ENCODE data around the gene NFIB. TPM values are rescaled to one million over a fixed set of nuclear protein-coding genes. Genes with fewer than 3 reads are reported as not detected.

NFIB gene
- total RNA-seq, 1 experiment from 2014 or later, result 0.61 TPM

DNA sequence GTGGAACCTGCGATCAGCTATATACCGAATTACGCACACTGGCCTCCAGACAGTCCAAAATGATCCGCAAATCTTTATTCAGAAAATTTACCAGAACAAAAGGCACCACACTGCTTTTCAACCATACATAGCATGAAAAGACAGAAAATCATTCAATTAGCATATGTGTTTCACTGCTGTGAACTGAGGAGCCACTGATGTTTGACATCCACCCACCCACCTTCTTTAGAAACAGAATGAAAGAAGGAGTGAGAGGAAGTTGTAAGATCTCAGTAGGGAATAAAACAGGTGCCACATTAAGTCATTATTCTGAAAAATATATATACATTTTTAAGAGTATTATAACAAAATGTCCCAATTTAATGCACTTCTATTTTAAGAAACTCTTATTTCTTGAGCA, 156.8 kb downstream of the NFIB start:
- Mint-ChIP-seq H3K4me1 (ENCODE audit: low read depth, unreplicated experiment) (no peaks in the 10 kb centered on the region), H3K4me3 (ENCODE audit: unreplicated experiment) (no peak overlapping the region), H3K9me3 (ENCODE audit: unreplicated experiment) (no peaks in the 10 kb centered on the region), H3K36me3 (ENCODE audit: insufficient read depth, unreplicated experiment) (no peaks in the 10 kb centered on the region), H3K27ac (ENCODE audit: unreplicated experiment) (no peak overlapping the region), H3K27me3 (ENCODE audit: insufficient read depth, unreplicated experiment) (peaks cover 3% of the 10 kb centered on the region)
- no peaks in the 10 kb centered on the region for H3K36me3 ChIP-seq (ENCODE audit: control insufficient read depth, insufficient read depth, low read length)
- intact Hi-C loops (cut with micrococcal nuclease; ENCODE audit: unreplicated experiment), result no loop called here
- CTCF ChIA-PET, result no interaction called here
- TF ChIP-seq, protein P1, sequence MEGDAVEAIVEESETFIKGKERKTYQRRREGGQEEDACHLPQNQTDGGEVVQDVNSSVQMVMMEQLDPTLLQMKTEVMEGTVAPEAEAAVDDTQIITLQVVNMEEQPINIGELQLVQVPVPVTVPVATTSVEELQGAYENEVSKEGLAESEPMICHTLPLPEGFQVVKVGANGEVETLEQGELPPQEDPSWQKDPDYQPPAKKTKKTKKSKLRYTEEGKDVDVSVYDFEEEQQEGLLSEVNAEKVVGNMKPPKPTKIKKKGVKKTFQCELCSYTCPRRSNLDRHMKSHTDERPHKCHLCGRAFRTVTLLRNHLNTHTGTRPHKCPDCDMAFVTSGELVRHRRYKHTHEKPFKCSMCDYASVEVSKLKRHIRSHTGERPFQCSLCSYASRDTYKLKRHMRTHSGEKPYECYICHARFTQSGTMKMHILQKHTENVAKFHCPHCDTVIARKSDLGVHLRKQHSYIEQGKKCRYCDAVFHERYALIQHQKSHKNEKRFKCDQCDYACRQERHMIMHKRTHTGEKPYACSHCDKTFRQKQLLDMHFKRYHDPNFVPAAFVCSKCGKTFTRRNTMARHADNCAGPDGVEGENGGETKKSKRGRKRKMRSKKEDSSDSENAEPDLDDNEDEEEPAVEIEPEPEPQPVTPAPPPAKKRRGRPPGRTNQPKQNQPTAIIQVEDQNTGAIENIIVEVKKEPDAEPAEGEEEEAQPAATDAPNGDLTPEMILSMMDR (IDR thresholded peaks at IDR 0.05; ENCODE audit: insufficient read depth in 1 of 2, low read depth in 1 of 2, low read length in 1 of 2, severe bottlenecking in 1 of 2, unreplicated experiment in 1 of 2), result no peak
- no TSS peak for BruUV-seq (replicated peaks)
- no peak for DNase-seq
- no peaks in the 10 kb centered on the region for H3K27me3 ChIP-seq (replicated peaks; ENCODE audit: control insufficient read depth, insufficient read depth, low read length)
- no peak overlapping the region for H3K4me3 ChIP-seq (ENCODE audit: low read depth, low read length)
- H3K9me3 ChIP-seq, result no peaks in the 10 kb centered on the region
- H3K4me1 ChIP-seq, result no peaks in the 10 kb centered on the region
- POLR2A ChIA-PET, result no interaction called here

- H3K27me3 ChIP-seq (replicated peaks; ENCODE audit: control insufficient read depth, insufficient read depth, low read length), result no peaks in the 10 kb centered on the region
- ChIA-PET CTCF (no interaction called here), POLR2A (no interaction called here)
- H3K4me1 Mint-ChIP-seq (ENCODE audit: low read depth, unreplicated experiment), result no peaks in the 10 kb centered on the region
- no peak for DNase-seq
- no peak overlapping the region for H3K4me3 ChIP-seq (ENCODE audit: low read depth, low read length)
- intact Hi-C loops (cut with micrococcal nuclease; ENCODE audit: unreplicated experiment), result no loop called here
- peaks cover 3% of the 10 kb centered on the region for H3K27me3 Mint-ChIP-seq (ENCODE audit: insufficient read depth, unreplicated experiment)
- BruUV-seq (replicated peaks), result no TSS peak
- no peaks in the 10 kb centered on the region for H3K4me1 ChIP-seq
- H3K4me3 Mint-ChIP-seq (ENCODE audit: unreplicated experiment), result no peak overlapping the region
- TF ChIP-seq, protein P1 (IDR thresholded peaks at IDR 0.05; ENCODE audit: insufficient read depth in 1 of 2, low read depth in 1 of 2, low read length in 1 of 2, severe bottlenecking in 1 of 2, unreplicated experiment in 1 of 2), result no peak
- H3K27ac Mint-ChIP-seq (ENCODE audit: unreplicated experiment), result no peak overlapping the region
- H3K9me3 ChIP-seq, result no peaks in the 10 kb centered on the region
- no peaks in the 10 kb centered on the region for H3K36me3 Mint-ChIP-seq (ENCODE audit: insufficient read depth, unreplicated experiment)
- no peaks in the 10 kb centered on the region for H3K9me3 Mint-ChIP-seq (ENCODE audit: unreplicated experiment)
- no peaks in the 10 kb centered on the region for H3K36me3 ChIP-seq (ENCODE audit: control insufficient read depth, insufficient read depth, low read length)
Measured at GRCh38 chr9:14156046-14156445, 157.9 kb downstream of the NFIB start.

GRCh38 chr9:14155237-14155636, 158.7 kb downstream of the NFIB start:
- no peaks in the 10 kb centered on the region for H3K9me3 Mint-ChIP-seq (ENCODE audit: unreplicated experiment)
- no peak for DNase-seq
- H3K4me3 ChIP-seq (ENCODE audit: low read depth, low read length), result no peak overlapping the region
- intact Hi-C loops (cut with micrococcal nuclease; ENCODE audit: unreplicated experiment), result no loop called here
- no peaks in the 10 kb centered on the region for H3K4me1 Mint-ChIP-seq (ENCODE audit: low read depth, unreplicated experiment)
- BruUV-seq (replicated peaks), result no TSS peak
- H3K27ac Mint-ChIP-seq (ENCODE audit: unreplicated experiment), result no peak overlapping the region
- TF ChIP-seq, protein P1 (IDR thresholded peaks at IDR 0.05; ENCODE audit: insufficient read depth in 1 of 2, low read depth in 1 of 2, low read length in 1 of 2, severe bottlenecking in 1 of 2, unreplicated experiment in 1 of 2), result no peak
- peaks cover 3% of the 10 kb centered on the region for H3K27me3 Mint-ChIP-seq (ENCODE audit: insufficient read depth, unreplicated experiment)
- no peaks in the 10 kb centered on the region for H3K4me1 ChIP-seq
- H3K27me3 ChIP-seq (replicated peaks; ENCODE audit: control insufficient read depth, insufficient read depth, low read length), result no peaks in the 10 kb centered on the region
- no peak overlapping the region for H3K4me3 Mint-ChIP-seq (ENCODE audit: unreplicated experiment)
- CTCF ChIA-PET, result no interaction called here
- POLR2A ChIA-PET, result no interaction called here
- no peaks in the 10 kb centered on the region for H3K36me3 Mint-ChIP-seq (ENCODE audit: insufficient read depth, unreplicated experiment)
- no peaks in the 10 kb centered on the region for H3K36me3 ChIP-seq (ENCODE audit: control insufficient read depth, insufficient read depth, low read length)
- no peaks in the 10 kb centered on the region for H3K9me3 ChIP-seq
